GM21367 (cell line): ENCODE results near the gene FAM20C.

Experiments
- ATAC-seq: cut with Tn5 transposase; IDR thresholded peaks from one replicate; pipeline ENCODE4 v1.9.1; 2021; ENCODE audit not compliant: unreplicated experiment

The FAM20C gene

DNA sequence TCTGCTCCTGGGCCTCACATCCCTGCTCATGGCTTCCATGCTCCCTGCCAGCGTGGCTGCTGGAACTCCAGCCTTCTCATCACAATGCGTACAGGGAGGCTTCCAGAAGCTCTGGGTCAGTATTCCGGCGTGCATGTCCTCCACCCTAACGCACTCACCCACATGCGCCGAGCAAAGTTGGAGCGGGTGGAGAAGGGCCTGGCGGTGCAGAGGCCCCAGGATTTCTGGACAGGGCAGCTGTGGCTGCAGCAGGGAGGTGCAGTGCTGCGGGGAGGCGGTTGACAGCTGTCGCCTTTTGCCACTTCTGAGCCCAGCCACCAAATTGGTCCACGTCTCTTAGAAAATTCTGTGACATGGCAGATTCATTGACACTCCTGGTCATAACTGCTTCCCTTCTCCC lies 33.6 kb upstream of the FAM20C start:
- no peak for ATAC-seq

DNA sequence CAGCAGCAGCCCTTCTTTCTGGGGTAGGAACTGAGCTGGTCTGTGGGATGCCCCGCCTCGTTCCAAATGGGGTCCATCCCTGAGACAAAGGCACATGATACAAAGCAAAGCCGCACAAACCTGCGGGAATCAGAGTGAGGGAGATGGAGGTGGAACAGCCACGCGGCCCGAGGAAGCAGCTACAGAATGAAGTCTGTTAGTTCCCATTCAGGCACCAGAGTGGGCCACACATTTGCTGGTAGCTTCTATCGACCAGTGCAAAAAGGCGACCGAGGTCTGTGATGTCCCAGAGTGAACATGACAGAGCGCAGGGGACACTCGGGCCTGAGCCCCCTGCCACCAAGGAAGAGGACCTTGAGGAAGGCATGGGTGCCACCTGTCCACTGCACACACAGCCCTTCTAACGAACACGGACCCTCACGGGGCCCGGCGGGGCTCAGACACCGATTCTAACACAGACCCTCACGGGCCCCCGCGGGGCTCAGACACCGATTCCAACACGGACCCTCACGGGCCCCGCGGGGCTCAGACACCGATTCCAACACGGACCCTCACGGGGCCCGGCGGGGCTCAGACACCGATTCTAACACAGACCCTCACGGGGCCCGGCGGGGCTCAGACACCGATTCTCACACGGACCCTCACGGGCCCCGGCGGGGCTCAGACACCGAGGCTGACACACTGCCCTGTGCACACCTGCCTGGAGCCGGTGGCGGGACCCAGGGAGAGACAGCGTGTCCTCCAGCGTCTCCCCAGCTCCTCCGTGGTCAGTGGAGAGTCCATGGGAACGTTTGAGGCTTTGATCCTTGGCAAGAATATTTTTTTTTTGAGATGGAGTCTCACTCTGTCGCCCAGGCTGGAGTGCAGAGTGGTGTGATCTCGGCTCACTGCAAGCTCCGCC lies 32.8 kb upstream of the FAM20C start:
- ATAC-seq, result no peak

DNA sequence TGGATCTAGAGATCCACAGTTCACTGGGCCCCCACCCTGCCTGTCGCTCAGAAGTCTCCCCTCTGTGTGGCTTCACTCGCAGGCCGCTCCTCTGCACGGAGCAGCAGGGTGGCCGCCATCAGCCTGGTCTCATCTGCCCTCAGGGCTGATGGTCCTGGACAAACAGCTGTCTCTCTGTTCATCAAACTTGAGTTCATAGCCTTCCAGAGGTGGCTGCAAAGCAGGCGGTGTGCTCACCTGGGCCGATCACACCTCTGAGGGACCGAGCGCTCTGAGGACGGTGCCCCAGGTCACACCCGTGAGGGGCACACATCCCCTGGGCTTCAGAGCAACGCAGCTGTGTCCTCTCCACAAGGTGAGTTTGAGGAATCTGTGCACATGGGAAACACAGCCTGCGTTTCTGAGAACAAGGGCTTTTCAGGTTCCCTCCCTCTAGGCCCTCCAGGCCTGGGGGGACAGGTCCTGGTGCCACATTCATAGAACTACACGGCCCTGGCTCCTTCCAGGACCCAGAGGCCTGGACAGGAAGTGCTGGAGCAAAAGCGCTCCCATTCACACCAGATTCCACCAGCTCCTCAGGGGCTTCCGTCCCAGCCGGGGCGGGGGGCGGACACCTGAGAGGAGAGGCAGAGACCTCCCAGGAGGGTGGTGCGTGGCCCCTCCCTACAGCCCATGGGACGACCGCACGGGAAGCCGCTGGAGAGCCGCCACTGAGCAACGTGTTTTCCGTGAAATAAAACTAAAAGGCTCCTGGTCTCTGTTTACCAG lies 31.2 kb upstream of the FAM20C start:
- no peak for ATAC-seq

DNA sequence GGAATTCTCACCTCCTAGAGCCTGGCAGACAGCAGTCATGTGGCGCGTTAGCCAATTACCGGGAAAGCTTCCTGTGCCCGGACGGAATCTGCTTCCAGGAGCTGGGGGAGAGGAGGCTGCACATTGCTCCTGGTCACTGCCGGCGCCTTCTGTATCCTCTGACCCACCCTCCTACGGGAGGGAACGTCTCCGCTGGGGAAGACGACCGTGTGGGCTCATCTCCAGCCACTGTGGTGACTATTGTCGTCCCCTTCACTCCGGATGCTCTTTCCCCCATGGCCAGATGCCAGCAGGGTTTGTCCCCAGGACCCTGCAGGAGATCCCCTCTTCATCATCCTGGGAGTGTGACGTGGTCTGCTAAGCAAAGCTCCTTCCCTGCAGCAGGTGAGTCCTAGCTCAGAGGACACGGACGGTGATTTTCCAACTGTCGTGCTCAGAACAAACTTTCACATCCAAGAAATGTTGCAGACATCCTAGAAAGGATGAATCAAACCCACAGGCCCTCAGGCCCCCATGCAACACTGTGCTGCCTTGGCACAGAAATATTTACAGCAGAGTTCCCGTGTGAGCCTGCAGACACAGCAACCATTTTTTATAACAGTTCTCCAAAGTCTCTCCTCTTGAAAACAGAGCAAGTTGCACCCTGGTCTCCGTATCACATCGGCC lies 29.6 kb upstream of the FAM20C start:
- no peak for ATAC-seq

DNA sequence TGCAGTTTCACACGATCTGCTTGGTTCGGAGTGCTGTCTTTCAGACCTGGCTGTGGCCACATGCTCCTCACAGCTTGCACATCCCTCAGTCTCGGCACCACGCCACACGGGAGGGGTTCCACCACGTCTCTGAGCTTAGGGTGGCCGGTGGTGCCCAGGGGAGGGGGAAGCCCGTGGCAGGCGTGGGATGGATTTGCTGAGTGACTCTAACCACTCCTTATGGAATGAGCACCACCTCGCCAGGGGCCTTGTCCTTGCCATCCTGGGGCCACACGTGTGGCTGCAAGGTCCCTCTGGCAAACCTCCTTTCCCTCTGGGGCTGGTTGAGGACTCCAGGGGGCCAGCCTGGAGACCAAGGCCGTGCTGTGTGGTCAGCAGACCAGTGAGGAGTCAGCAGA lies 29.1 kb upstream of the FAM20C start:
- ATAC-seq, result no peak

DNA sequence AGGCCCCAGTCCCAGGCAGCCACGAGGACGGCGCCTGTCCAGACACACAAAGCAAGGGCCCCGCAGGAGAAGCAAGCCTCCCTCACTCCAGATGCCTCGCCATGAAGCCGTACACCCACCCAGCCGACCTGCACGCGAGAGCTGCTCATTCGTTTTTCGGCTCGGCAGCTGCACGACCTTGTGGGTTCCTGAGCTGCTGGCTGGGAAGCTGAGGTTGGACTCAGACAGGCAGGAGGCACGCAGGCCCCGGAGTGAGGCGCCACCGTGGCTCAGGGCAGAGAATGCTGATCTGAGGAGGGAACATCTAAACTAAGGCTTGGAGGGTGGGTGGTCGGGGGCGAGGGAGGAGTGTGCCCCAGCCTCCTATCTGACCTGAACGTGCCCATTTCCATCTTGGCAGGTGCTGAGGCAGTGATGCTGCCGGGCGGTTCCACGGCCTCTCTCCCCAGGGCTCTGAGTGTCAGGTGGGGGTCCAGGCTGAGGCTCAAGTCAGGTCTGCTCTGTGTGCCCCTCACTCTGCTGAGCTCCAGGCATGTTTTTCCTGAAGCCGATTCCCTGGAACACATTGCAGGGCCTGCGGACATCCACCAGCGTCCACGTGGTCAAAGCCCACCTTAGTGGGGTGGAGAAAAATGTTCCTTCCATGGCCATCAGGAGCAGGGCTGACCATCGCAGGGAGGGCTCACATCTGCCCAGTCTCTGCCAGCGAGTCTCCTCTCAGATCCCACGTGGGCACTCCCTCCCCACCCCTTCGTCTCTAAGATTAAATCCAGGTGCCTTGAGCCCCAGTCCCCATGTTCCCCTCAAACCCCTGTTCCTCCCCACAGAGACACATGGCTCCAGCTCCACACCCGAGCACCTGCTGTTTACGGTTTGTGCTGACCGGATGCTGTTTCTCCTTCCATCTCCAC lies 28.1 kb upstream of the FAM20C start:
- ATAC-seq, result no peak

DNA sequence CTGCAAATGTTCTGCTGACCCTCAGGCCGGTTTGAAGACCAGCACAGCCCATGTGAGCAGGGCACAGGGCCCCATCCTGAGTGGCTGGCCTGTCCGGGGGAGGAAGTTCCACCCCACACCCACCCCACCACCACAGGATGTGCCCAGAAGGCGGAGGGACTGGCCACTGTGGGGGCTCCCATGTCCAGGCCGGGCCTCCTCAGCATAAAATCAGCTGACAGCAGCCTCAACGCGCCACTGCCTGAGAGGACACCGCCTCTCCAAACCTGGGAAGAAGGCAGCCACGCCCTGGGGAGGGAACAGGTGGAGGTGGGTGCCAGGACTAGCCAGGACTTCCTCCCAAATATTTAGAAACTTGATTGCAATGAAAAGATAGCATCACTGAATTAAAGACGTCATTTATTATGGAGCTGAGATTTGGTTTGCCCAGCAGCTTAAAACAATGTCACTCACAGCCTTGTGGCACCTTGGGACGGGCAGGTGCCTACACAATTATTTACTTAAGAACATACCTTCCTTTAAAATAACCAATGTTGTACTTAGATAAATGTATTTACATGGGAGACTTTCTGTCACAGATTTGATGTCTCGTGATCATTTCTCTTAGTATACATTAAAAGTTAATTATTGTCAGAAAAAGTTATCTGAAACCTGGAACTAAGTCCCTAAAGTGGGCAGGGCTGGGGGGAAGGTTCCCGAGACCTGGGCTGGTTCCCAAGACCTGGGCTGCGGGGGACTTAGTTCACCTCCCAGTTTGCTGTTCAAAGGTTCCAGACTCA lies 27.3 kb upstream of the FAM20C start:
- ATAC-seq, result no peak

DNA sequence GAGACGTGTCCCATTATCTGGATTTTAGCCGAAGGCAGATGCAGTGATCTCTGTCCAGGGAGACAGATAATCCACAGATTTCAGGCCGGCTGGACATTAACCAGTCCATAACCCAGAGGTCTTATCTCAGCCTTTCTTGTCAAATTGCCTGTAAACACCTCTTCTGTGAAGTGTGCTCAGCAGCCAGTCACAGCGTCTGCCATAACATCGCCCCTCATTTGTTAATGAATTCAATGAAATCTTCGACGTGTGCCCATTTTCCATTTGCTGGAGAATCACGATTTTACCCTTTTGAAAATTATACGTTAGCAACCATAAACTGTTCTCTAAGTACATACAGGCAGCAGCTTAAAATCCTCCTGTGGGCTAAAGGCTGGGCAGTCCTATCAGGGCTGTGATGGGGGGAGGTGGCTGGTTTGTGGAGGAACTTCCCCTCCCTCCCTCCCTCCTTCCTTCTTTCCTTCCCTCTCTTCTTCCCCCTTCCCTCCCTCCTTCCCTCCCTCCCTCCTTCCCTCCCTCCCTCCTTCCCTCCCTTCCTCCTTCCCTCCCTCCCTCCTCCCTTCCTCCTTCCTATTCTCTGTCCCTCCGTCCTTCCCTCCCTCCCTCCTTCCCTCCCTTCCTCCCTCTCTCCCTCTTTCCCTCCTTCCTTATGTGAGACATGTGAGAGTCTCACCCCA lies 26.6 kb upstream of the FAM20C start:
- ATAC-seq, result no peak

DNA sequence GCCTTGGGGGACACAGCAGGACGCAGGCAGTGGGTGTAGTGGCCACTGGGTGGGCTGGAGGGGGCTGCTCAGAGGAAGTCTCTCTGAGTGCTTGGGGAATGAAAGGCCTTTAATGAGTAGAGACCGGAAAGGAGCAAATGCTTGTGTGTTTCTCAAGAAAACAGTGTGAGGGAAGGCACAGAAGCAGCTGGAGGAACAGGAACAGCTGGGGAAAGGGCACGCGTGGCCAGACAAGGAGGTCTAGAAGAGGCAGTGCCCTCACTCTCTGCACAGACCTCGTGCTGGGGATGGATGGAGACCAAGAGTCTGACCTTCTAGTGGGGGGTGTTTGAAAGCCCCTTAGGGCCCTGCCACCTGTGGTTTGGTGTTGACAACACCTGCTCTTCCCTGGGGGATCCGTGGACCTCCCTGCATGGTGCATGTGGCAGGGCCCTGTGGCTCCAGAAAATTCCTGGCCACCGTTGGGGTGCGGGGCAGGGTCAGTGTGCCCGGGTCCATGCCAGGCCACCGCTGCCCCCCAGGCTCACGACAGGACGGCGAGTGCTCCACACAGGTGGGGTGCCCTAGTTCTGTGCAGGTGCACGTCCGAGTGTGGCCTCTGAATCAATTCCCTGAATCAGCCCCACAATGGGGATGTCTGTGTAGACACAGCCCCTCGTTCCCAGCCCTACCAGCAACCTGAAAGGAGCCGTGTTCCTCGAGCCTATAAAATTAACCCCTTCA lies 25.9 kb upstream of the FAM20C start:
- ATAC-seq, result no peak

DNA sequence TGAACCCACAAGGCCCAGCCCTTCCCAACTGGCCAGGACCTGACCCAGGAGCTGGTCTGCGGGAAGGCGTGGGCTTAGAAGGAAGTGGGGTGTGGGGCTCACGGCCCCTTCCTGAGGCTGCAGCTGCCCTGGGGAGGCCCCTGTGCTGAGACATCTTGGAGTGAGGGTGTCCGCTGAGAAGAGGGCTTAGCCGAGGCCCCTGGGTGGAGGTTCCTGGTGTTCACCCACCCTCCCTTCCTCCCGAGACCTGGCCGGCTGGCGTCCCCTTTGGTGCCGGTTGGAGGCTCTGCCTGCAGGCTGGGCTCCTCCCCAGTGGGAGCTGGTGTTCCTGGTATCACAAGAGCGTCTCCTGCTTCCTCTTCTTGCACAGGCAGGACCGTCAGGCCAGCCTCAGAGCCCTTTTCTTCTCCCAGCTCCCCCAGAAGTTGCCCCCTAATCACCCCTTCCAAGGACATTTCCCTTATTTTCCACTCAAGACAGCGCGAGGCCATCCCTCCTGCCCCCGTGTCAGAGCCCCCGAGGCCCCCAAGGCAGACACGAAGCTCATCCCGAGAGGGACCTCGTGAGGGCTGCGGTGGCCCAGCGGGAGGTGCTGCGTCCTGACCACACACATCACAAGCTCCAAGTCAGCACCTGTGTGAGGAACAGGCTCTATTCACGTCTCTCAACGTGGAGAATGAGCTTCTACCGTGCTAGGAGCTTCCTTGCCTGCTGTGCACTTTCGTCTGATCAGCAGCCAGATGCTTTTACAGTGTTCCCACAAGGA lies 25.1 kb upstream of the FAM20C start:
- ATAC-seq, result no peak

DNA sequence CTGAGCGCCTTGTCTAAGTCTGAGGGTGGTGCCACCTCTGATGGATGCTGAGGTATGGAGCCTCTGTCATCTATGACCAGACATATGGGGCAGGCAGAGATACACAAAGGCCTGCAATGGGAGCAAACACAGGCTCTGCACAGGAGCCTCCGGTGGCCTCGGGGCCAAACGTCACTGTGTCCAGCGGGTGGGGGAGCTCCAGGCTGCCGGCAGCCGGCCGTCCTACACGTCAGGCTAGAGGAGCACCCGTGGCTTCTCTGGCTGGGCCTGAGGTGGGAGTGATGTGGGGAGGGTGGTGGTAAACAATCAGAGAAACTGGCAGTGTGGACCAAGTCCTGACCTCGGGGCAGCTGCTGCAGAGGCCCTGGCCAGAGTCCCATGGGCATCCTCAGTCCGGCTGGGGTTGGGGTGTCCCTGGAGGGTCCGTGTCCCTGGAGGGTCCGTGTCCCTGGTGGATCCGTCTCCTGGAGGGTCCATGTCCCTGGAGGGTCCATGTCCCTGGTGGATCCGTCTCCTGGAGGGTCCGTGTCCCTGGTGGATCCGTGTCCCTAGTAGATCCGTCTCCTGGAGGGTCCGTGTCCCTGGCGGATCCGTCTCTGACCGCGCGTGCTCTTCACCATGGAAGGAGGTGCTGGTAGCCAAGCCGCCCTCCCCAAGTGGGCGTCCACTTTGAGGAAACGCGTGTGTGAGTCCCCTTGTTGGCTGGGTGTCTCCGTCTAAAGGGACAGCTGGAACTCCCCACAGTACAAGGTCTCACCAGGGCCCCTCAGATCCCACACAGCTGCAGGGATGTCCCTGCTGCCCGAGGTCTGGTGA lies 24.2 kb upstream of the FAM20C start:
- ATAC-seq, result no peak

DNA sequence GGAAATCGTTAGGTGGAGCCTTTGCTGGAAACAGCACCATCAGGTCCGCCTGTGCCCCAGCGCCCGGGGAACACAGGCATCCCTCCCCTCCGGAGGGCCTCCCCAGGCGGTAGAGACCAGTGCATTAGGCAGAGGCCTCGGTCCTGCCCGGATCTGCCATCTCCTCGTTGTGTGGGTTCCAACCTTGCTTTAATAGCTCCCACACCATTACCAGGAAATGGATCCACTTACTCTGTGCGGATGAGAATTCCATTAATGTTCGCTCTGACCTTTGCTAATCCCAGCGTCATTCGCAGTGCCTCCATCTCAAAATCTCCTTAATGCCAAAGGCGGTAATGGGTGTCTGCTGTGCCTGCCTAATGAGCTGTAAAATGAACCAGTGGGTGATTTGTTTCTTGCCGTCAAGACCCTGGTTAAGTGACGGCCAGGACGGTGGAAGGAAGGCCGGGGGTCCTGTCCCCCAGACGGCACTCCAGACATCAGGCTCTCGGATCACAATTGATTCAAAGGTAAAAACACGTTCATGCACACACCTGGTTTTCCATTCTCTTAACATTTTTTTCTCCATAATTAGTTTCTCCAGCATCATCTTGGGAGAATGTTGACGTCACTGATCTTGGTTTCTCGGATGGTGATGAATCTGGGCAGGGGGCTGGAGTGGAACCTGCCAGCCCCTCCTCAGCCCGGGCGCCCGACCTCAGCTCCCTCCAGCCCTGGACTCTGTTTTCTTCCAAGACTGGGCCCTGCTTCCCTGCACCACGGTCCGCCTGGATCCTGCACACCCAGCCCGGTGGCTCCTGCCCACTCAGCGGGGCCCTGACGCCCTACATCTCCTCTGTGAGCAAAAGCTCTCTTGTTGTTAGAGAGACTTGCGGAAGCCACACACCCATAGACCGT lies 22.8 kb upstream of the FAM20C start:
- ATAC-seq, result no peak

DNA sequence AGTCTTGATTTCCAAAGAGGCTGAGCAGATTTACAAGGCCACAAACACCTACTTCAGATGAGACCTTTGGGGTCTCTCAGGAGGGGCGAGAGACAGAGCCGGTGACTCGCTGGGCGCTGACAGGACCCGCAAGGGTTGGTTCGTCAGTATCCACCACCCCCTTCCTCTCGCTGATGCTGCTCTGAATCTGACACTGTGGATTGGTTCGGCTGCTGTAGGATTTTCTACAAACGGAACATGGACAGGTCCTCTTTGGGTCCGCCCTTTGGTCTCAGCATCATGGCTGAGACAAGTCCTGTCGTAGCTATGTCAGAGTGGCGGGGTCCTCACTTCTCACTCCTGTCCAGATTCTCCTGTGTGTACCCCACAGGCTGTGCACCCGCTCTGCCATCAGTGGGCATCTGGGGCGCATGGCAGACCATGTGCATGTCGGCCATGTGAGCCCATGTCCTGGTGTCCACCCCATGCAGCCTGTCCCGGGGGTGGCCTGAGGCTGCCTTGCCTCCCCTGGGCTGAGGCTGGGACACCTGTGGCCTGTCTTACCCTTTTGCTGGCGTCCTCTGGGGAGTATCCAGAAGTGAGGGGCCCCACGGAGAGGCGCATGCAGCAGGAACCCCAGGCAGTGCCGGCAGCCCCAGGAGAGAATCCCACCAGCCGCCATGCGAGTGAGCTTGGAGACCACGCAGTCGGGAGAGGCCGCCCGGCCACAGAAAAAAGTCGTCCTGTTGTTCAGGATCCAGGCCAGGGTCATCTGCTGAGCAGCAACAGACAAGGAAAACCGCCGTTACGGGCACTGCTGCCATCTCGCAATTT lies 21.6 kb upstream of the FAM20C start:
- ATAC-seq, result no peak

DNA sequence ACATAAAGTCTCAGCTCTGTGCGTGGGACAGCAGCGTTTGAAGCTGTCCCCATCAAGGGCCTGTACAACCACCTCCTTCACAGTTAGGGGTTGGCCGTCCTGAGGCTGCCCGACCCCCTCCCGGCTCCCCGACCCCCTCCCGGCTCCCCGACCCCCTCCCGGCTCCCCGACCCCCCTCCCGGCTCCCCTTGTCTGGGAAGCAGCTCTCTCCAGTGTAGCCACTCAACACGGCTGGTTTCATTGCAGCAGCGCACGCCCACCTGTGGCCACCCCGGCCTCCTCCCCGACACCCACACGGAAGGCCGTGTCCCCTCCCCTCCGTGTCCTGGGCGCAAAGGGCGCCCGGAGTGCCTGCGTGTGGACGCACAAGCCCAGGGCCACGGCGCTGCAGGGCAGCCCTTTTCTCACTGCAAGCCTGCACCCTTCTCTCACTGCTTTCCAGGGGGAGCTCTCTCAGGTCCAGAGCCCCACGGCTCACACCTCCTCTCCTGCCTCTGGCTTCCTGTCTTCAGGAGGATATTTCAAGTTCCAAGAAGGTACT lies 20.9 kb upstream of the FAM20C start:
- no peak for ATAC-seq

DNA sequence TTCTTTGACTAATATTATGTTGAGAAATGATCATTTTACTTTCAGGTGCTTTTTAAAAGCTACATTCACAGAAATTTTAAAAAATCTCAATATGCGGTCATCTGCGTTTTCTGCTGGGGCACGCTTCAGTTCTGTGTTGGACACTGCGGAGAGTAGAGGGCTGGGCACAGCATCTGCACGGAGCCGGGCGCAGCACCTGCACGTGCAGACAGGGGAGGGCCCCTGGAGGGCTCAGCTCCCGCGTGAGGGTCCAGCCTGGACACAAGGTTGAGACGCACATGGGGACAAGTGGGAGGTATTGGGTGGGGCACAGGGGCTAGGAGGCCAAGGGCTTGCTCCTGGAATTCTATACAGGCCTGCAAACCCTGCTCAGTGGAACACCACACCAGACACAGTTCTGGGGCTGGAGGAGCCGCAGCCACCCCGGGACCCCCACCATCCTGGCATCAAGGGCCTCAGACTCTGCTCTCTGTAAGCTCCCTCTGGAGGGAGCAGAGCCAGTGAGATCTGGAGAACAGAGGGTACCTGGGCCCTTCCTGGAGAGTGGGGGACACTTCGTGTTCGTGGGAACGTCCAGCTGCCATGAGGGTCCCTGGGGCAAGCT lies 20.4 kb upstream of the FAM20C start:
- ATAC-seq, result no peak
